ENCODE results near the gene MPHOSPH6. TPM values are rescaled to one million over a fixed set of nuclear protein-coding genes. Genes with fewer than 3 reads are reported as not detected.

The MPHOSPH6 gene
- total RNA-seq, 2 donors from 2014 or later = 50.3 to 79.9 TPM

DNA sequence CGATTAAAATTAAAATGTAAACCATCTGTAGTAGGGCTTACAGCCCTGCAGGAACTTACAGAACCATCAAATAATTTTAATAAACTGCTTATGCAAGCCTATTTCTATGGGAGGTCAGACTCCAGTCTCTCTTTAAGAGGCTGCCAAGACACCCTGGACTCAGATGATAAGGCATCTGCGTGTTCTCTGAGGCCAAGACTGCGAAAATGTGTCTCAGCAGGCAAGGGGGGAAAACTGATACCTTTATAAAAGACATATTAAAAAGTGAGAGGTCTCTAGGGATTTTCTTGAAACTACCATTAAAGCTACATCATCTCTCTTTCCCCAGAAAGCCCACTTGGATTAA, 32.2 kb downstream of the MPHOSPH6 start:
- Histone ChIP-seq H3K36me3 (no peaks in the 10 kb centered on the region), H3K4me3 (no peak overlapping the region), H3K4me1 (ENCODE audit: control insufficient read depth in 1 of 2, low read depth in 2 of 2) (no peaks in the 10 kb centered on the region), H3K9me3 (no peaks in the 10 kb centered on the region), H3K27me3 (replicated peaks; ENCODE audit: insufficient read depth) (no peaks in the 10 kb centered on the region), H3K27ac (no peak overlapping the region)
- TF ChIP-seq, protein P1, sequence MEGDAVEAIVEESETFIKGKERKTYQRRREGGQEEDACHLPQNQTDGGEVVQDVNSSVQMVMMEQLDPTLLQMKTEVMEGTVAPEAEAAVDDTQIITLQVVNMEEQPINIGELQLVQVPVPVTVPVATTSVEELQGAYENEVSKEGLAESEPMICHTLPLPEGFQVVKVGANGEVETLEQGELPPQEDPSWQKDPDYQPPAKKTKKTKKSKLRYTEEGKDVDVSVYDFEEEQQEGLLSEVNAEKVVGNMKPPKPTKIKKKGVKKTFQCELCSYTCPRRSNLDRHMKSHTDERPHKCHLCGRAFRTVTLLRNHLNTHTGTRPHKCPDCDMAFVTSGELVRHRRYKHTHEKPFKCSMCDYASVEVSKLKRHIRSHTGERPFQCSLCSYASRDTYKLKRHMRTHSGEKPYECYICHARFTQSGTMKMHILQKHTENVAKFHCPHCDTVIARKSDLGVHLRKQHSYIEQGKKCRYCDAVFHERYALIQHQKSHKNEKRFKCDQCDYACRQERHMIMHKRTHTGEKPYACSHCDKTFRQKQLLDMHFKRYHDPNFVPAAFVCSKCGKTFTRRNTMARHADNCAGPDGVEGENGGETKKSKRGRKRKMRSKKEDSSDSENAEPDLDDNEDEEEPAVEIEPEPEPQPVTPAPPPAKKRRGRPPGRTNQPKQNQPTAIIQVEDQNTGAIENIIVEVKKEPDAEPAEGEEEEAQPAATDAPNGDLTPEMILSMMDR (IDR thresholded peaks at IDR 0.05) = no peak
- no peak for DNase-seq (ENCODE audit: low spot score)
- ATAC-seq (ENCODE audit: insufficient number of reproducible peaks, low FRiP score, low read depth) = no peak

DNA sequence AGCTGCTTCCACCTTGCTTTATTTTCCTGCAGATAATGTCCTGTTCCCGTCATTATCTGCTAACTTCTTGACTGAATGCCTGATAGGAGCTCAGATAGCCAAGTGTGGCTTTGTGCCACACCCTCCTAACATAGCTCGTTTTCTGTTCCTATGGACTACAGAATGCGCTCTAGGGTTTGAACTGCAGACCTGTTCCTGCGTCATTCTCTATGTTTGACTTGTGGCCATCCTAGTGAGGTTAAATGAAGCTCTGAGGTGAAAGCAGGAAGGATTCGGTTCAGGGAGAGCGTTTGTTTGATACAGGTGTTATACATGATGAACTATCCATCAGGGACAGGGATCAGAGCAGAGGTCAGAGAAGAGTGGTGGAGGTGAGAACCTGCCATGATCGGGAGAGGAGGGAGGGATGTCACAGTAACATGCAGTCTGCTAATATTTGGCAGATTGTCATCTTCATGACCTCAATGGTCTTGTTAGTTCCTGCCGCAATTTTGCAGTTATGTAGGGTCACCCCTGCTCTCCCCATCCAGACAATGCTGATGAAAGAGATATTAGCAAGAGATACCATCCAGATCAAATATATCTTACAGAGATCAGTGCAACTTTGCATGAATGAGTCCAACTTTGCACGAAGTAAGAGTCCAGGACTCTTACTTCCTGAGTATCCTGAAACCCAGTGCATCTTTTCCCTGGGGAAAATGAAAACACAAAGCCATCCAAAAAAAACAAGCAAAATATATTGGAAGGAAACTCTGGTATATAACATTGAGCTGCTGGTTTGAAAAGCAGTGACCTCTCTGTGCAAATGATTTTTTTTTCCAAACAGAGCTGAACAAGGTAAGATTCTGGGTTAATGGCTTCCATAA, 32.8 kb downstream of the MPHOSPH6 start:
- Histone ChIP-seq H3K4me3 (no peak overlapping the region), H3K27ac (no peak overlapping the region), H3K9me3 (no peaks in the 10 kb centered on the region), H3K36me3 (no peaks in the 10 kb centered on the region), H3K4me1 (ENCODE audit: control insufficient read depth in 1 of 2, low read depth in 2 of 2) (no peaks in the 10 kb centered on the region), H3K27me3 (replicated peaks; ENCODE audit: insufficient read depth) (no peaks in the 10 kb centered on the region)
- no peak for ATAC-seq (ENCODE audit: insufficient number of reproducible peaks, low FRiP score, low read depth)
- no peak for DNase-seq (ENCODE audit: low spot score)
- TF ChIP-seq, protein P1 (IDR thresholded peaks at IDR 0.05) = no peak

DNA sequence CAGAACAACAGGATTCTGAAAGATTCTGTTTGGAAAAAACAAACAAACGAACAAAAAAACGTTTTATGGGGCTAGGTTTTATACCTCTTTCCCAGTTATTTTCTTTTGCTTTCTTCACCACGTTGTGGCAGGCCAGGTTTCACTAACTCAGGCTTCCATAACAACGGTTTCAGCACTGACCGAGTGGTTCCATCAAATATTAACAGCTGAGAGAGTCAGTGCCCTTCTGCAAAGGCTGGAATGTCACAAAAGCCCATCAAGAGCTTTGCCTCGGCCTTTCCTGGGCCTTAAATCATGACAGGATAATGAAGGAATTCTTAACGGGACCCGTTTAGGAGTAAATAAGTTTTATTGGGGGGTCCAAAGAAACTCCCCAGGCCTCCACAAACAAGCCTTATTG, 34.2 kb downstream of the MPHOSPH6 start:
- Histone ChIP-seq H3K4me1 (ENCODE audit: control insufficient read depth in 1 of 2, low read depth in 2 of 2) (no peaks in the 10 kb centered on the region), H3K27me3 (replicated peaks; ENCODE audit: insufficient read depth) (no peaks in the 10 kb centered on the region), H3K36me3 (no peaks in the 10 kb centered on the region), H3K4me3 (no peak overlapping the region), H3K27ac (no peak overlapping the region), H3K9me3 (no peaks in the 10 kb centered on the region)
- ATAC-seq (ENCODE audit: insufficient number of reproducible peaks, low FRiP score, low read depth) (no peak), DNase-seq (ENCODE audit: low spot score) (no peak)
- TF ChIP-seq, protein P1 (IDR thresholded peaks at IDR 0.05) = no peak

DNA sequence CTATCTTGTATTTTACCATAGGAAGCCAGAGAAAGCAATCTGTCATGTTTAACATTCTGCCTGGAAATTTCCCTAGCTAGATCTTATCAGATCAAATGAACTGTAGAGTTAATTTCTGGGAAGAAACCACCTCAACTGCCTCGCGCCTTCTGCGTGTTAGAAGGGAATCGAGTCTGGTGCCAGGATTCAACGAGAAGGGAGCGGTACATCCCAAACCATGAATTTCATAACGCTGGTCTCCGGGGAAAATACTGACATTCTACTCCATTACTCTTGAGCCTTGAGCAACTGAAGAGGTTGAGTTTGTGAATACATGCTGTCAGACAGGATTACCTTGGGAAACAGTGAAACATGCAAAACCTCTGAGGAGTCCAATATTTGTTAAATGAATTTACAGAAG, 35.2 kb downstream of the MPHOSPH6 start:
- no peaks in the 10 kb centered on the region for H3K36me3 ChIP-seq
- no peaks in the 10 kb centered on the region for H3K4me1 ChIP-seq (ENCODE audit: control insufficient read depth in 1 of 2, low read depth in 2 of 2)
- TF ChIP-seq, protein P1 (IDR thresholded peaks at IDR 0.05) = no peak
- no peak overlapping the region for H3K4me3 ChIP-seq
- H3K9me3 ChIP-seq = no peaks in the 10 kb centered on the region
- no peak for ATAC-seq (ENCODE audit: insufficient number of reproducible peaks, low FRiP score, low read depth)
- no peaks in the 10 kb centered on the region for H3K27me3 ChIP-seq (replicated peaks; ENCODE audit: insufficient read depth)
- no peak for DNase-seq (ENCODE audit: low spot score)
- no peak overlapping the region for H3K27ac ChIP-seq

DNA sequence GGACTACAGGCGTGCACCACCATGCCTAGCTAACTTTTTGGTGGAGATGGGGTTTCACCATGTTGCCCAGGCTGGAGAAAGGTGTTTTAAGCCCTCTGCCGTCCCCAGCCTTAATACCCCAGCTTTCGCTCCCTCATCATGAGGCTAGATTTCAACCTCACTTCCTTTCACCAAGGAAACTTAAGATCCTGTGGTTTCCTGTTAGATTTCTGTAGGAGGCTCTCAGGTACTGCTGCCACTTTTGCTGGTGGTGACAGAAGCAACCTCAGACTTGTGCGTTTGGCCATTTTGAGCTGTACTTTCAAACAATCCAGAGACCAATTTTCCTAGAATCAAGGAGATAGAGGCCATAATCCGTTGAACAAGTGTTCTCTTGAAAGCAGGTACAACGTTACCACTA, 36.2 kb downstream of the MPHOSPH6 start:
- Histone ChIP-seq H3K27ac (no peak overlapping the region), H3K27me3 (replicated peaks; ENCODE audit: insufficient read depth) (no peaks in the 10 kb centered on the region), H3K36me3 (no peaks in the 10 kb centered on the region), H3K9me3 (no peaks in the 10 kb centered on the region), H3K4me1 (ENCODE audit: control insufficient read depth in 1 of 2, low read depth in 2 of 2) (no peaks in the 10 kb centered on the region), H3K4me3 (no peak overlapping the region)
- TF ChIP-seq, protein P1 (IDR thresholded peaks at IDR 0.05) = no peak
- DNase-seq (ENCODE audit: low spot score) = no peak
- ATAC-seq (ENCODE audit: insufficient number of reproducible peaks, low FRiP score, low read depth) = no peak
